A549 (cell line): ENCODE measurements around the gene TMEM273. TPM values are rescaled to one million over a fixed set of nuclear protein-coding genes. Genes with fewer than 3 reads are reported as not detected.

Experiments
- ATAC-seq, 2 experiments: fragments of 200-7000 bp in 1 of 2; fragments of >200 bp in 1 of 2; cut with Nextera tagmentation in 1 of 2; cut with Tn5 transposase in 1 of 2; 3 replicates each; pipeline versions ENCODE4 v1.8.0 to v1.9.1; 2018 to 2020; ENCODE audit warnings: mild to moderate bottlenecking in 1 of 2, moderate library complexity in 1 of 2
- CTCF ChIA-PET: fragments of 300-600 bp; sonication (Branson Sonifier 250); formaldehyde crosslinking; extraction: SDS; loops from one replicate; lab custom pipeline; 2021; ENCODE audit warnings: antibody characterized with exemption, inconsistent platforms; lab: Yijun Ruan, JAX
- POLR2A ChIA-PET: fragments of 350-600 bp; formaldehyde crosslinking; extraction: SDS; loops from one replicate; lab custom pipeline; 2021; ENCODE audit warnings: antibody characterized with exemption, inconsistent platforms; lab: Yijun Ruan, JAX
- DNase-seq, 2 experiments: peaks; one replicate each; pipeline versions ENCODE4 v3.0.0 to v3.0.0-alpha.2; 2011 to 2016; ENCODE audit warnings: low read depth in 1 of 2, low spot score in 1 of 2
- FAIRE-seq: peaks from 2 replicates; lab custom pipeline; 2011; peaks lifted over from hg19 to GRCh38; lab: Jason Lieb, UNC
- H3K27ac ChIP-seq, 2 experiments: fragments of >200 bp; sonication (Bioruptor Twin); formaldehyde crosslinking; 3 replicates each; pipeline ENCODE4 v1.5.1; 2016 to 2017
- H3K4me1 ChIP-seq: fragments of >200 bp; sonication (Bioruptor Twin); formaldehyde crosslinking; 3 replicates; pipeline ENCODE4 v1.6.1; 2016
- H3K4me2 ChIP-seq: fragments of >200 bp; sonication (Bioruptor Twin); formaldehyde crosslinking; 3 replicates; pipeline ENCODE4 v1.6.1; 2016
- H3K4me3 ChIP-seq: fragments of >200 bp; sonication (Bioruptor Twin); formaldehyde crosslinking; 3 replicates; pipeline ENCODE4 v1.5.1; 2016
- H3K9me3 ChIP-seq: fragments of >200 bp; sonication (Bioruptor Twin); formaldehyde crosslinking; 3 replicates; pipeline ENCODE4 v1.6.1; 2016
- CBX8 ChIP-seq: fragments of 200-600 bp; sonication (generic); IDR thresholded peaks from 2 replicates; pipeline ENCODE4 v1.6.1; 2016
- CEBPB ChIP-seq, 2 experiments: fragments of >200 bp in 1 of 2; sonication (Bioruptor Twin) in 1 of 2; formaldehyde crosslinking in 1 of 2; IDR thresholded peaks; 2 replicates each; pipeline ENCODE4 v1.6.1; 2012 to 2016
- CHD4 ChIP-seq: fragments of 200-600 bp; sonication (generic); IDR thresholded peaks from 2 replicates; pipeline ENCODE4 v1.6.1; 2016; ENCODE audit warnings: antibody characterized with exemption, mild to moderate bottlenecking, borderline replicate concordance
- EHF ChIP-seq: fragments of 250-450 bp; sonication (Bioruptor Pico); IDR thresholded peaks from 2 replicates; pipeline ENCODE4 v1.5.0; 2020; ENCODE audit warnings: mild to moderate bottlenecking
- EP300 ChIP-seq, 2 experiments: fragments of >200 bp; sonication (Bioruptor Twin); formaldehyde crosslinking; IDR thresholded peaks; 2 replicates in 1 of 2; 3 replicates in 1 of 2; pipeline ENCODE4 v1.6.1; 2016 to 2017
- ESRRA ChIP-seq: fragments of 150-350 bp; IDR thresholded peaks from 2 replicates; pipeline ENCODE4 v1.6.1; 2014; ENCODE audit warnings: mild to moderate bottlenecking, low read length, borderline replicate concordance
- FOSB ChIP-seq: fragments of 250-450 bp; sonication (Bioruptor Pico); IDR thresholded peaks from 2 replicates; pipeline ENCODE4 v1.5.0; 2020; ENCODE audit warnings: mild to moderate bottlenecking, moderate library complexity
- GATA3 ChIP-seq: IDR thresholded peaks from 2 replicates; pipeline ENCODE4 v1.6.1; 2012; ENCODE audit warnings: borderline replicate concordance
- HEYL ChIP-seq: fragments of 250-450 bp; sonication (Bioruptor Pico); IDR thresholded peaks from 2 replicates; pipeline ENCODE4 v1.8.0; 2021; ENCODE audit warnings: mild to moderate bottlenecking, moderate library complexity
- HOXA7 ChIP-seq: fragments of 250-450 bp; sonication (Bioruptor Pico); IDR thresholded peaks from 2 replicates; pipeline ENCODE4 v1.5.0; 2020; ENCODE audit warnings: mild to moderate bottlenecking, moderate library complexity
- JUN ChIP-seq, 2 experiments: fragments of >200 bp; sonication (Bioruptor Twin); formaldehyde crosslinking; IDR thresholded peaks; 2 replicates in 1 of 2; 3 replicates in 1 of 2; pipeline ENCODE4 v1.6.1; 2016 to 2017
- KDM1A ChIP-seq: fragments of 200-600 bp; sonication (generic); IDR thresholded peaks from 2 replicates; pipeline ENCODE4 v1.6.1; 2016; ENCODE audit warnings: low read depth, mild to moderate bottlenecking
- MAX ChIP-seq: IDR thresholded peaks from 2 replicates; pipeline ENCODE4 v1.6.1; 2012
- MYC ChIP-seq: IDR thresholded peaks from 2 replicates; pipeline ENCODE4 v1.6.1; 2012; ENCODE audit warnings: mild to moderate bottlenecking, inconsistent platforms, low read length, improper control_type of control experiment, borderline replicate concordance
- NFE2L2 ChIP-seq: fragments of 150-350 bp; conservative IDR thresholded peaks from 2 replicates; pipeline ENCODE4 v1.6.1; 2014; ENCODE audit warnings: low read length
- NR3C1 ChIP-seq: fragments of >200 bp; sonication (Bioruptor Twin); formaldehyde crosslinking; IDR thresholded peaks from 3 replicates; pipeline ENCODE4 v1.6.1; 2017
- PBX3 ChIP-seq: IDR thresholded peaks from 2 replicates; pipeline ENCODE4 v1.6.1; 2012
- POLR2A ChIP-seq: IDR thresholded peaks from 2 replicates; pipeline ENCODE4 v1.6.1; 2012; ENCODE audit warnings: mild to moderate bottlenecking, low read length
- POLR2AphosphoS2 ChIP-seq: conservative IDR thresholded peaks from 2 replicates; pipeline ENCODE4 v1.6.1; 2012; ENCODE audit warnings: low read length, improper control_type of control experiment, inconsistent platforms
- RAD21 ChIP-seq, 2 experiments: fragments of >200 bp in 1 of 2; sonication (Bioruptor Twin) in 1 of 2; formaldehyde crosslinking in 1 of 2; IDR thresholded peaks in 1 of 2; conservative IDR thresholded peaks in 1 of 2; 2 replicates in 1 of 2; 3 replicates in 1 of 2; pipeline ENCODE4 v1.6.1; 2012 to 2018; ENCODE audit warnings: inconsistent platforms in 1 of 2
- RARB ChIP-seq: fragments of 250-450 bp; sonication (Bioruptor Pico); IDR thresholded peaks from 2 replicates; pipeline ENCODE4 v1.8.0; 2021; ENCODE audit warnings: mild to moderate bottlenecking, moderate library complexity
- RNF2 ChIP-seq: fragments of 200-600 bp; sonication (generic); IDR thresholded peaks from 2 replicates; pipeline ENCODE4 v1.6.1; 2016; ENCODE audit warnings: low read depth, mild to moderate bottlenecking, antibody characterized with exemption, moderate library complexity, borderline replicate concordance
- SMC3 ChIP-seq: fragments of >200 bp; sonication (Bioruptor Twin); formaldehyde crosslinking; IDR thresholded peaks from 3 replicates; pipeline ENCODE4 v1.6.1; 2018; ENCODE audit warnings: inconsistent platforms
- TP53 ChIP-seq: fragments of 250-450 bp; sonication (Bioruptor Pico); IDR thresholded peaks from 2 replicates; pipeline ENCODE4 v1.5.0; 2021; ENCODE audit warnings: mild to moderate bottlenecking, moderate library complexity
- ZC3H11A ChIP-seq: fragments of 450-650 bp; IDR thresholded peaks from 2 replicates; pipeline ENCODE4 v1.6.1; 2014; ENCODE audit warnings: antibody characterized with exemption, mild to moderate bottlenecking
- ZFP36 ChIP-seq: fragments of 450-650 bp; IDR thresholded peaks from 2 replicates; pipeline ENCODE4 v1.6.1; 2014; ENCODE audit warnings: borderline replicate concordance; ENCODE audit not compliant: partially characterized antibody
- ZNF302 ChIP-seq: fragments of 250-450 bp; sonication (Bioruptor Pico); IDR thresholded peaks from 2 replicates; pipeline ENCODE4 v1.9.0; 2021; ENCODE audit warnings: inconsistent platforms, mild to moderate bottlenecking, moderate library complexity
- WGBS: methylation state at CpG from one replicate; pipeline ENCODE4 v1.1.6; 2017; ENCODE audit errors: missing lambda C conversion rate; 5-methylcytosine and 5-hydroxymethylcytosine counted together
- polyA plus RNA-seq, 4 experiments: library from polyadenylated mRNA; depleted of rRNA in 3 of 4; stranded (reverse); fragments of >200 nt; fragmentation: RNase III in 1 of 4; extraction: RNeasy Plus Mini Kit Qiagen cat#74134 plus additional on column Dnase treatment in 1 of 4; gene quantifications; 2 replicates in 3 of 4; 3 replicates in 1 of 4; pipeline ENCODE4 v1.2.3, GENCODE V29; 2011 to 2017
- TF ChIP-seq, protein P1 (sequence below): fragments of 200-600 bp; sonication (generic); IDR thresholded peaks from 2 replicates; pipeline ENCODE4 v1.6.1; 2016; ENCODE audit warnings: antibody characterized with exemption, mild to moderate bottlenecking, moderate library complexity
- TF ChIP-seq, protein P2 (sequence below): fragments of 250-450 bp; sonication (Bioruptor Pico); IDR thresholded peaks from 2 replicates; pipeline ENCODE4 v1.5.0; 2021; ENCODE audit warnings: mild to moderate bottlenecking, moderate library complexity, borderline replicate concordance

TMEM273 gene
- polyA plus RNA-seq, 2 of the 4 experiments (the other 2 are of a cell fraction), result not detected

GRCh38 chr10:49225218-49225876 lies 37.2 kb upstream of the TMEM273 start:
- 35% methylated on average over 12 of the region's 12 CpGs for WGBS
- DNase-seq (no peak), FAIRE-seq (no peak), ATAC-seq (no peak)
- no peak for TF ChIP-seq FOSB
- TF ChIP-seq HEYL (CRISPR knock-in tag), result no peak
- TF ChIP-seq CBX8, result no peak
- TF ChIP-seq MAX, result no peak
- TF ChIP-seq JUN (IDR thresholded peaks at IDR 0.05), result no peak
- TF ChIP-seq, protein P1, sequence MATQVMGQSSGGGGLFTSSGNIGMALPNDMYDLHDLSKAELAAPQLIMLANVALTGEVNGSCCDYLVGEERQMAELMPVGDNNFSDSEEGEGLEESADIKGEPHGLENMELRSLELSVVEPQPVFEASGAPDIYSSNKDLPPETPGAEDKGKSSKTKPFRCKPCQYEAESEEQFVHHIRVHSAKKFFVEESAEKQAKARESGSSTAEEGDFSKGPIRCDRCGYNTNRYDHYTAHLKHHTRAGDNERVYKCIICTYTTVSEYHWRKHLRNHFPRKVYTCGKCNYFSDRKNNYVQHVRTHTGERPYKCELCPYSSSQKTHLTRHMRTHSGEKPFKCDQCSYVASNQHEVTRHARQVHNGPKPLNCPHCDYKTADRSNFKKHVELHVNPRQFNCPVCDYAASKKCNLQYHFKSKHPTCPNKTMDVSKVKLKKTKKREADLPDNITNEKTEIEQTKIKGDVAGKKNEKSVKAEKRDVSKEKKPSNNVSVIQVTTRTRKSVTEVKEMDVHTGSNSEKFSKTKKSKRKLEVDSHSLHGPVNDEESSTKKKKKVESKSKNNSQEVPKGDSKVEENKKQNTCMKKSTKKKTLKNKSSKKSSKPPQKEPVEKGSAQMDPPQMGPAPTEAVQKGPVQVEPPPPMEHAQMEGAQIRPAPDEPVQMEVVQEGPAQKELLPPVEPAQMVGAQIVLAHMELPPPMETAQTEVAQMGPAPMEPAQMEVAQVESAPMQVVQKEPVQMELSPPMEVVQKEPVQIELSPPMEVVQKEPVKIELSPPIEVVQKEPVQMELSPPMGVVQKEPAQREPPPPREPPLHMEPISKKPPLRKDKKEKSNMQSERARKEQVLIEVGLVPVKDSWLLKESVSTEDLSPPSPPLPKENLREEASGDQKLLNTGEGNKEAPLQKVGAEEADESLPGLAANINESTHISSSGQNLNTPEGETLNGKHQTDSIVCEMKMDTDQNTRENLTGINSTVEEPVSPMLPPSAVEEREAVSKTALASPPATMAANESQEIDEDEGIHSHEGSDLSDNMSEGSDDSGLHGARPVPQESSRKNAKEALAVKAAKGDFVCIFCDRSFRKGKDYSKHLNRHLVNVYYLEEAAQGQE, result no peak
- no peak for TF ChIP-seq RNF2
- TF ChIP-seq EP300 (IDR thresholded peaks at IDR 0.05), result no peak
- no peak for TF ChIP-seq MYC
- TF ChIP-seq TP53 (CRISPR knock-in tag), result no peak
- no peak for TF ChIP-seq GATA3
- TF ChIP-seq EHF (CRISPR knock-in tag), result no peak
- no peak for TF ChIP-seq ZNF302 (CRISPR knock-in tag)
- no peaks in the 10 kb centered on the region for H3K4me1 ChIP-seq
- H3K4me3 ChIP-seq, result no peak overlapping the region
- H3K9me3 ChIP-seq, result no peaks in the 10 kb centered on the region
- POLR2A ChIA-PET, result no interaction called here
- no peak overlapping the region for H3K27ac ChIP-seq
- CTCF ChIA-PET, result no interaction called here
- no peak overlapping the region for H3K4me2 ChIP-seq

DNA sequence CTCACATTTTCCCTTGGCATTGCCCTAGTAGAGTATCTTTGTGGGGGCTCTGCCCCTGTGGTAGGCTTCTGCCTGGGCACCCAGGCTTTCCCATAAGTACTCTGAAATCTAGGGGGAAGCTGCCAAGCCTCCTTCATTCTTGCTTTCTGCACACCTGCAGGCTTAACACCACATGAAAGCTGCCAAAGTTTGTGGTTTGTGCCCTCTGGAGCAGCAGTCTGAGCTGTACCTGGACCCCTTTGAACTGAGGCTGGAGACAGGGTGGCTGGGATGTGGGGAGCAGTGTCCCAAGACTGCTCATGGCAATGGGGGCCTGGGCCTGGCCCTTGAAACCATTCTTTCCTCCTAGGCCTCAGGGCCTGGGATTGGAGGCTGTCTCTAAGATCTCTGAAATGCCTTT lies 35.0 kb upstream of the TMEM273 start:
- CTCF ChIA-PET, result interaction anchor here (0.9 kb wide), 1 partner anchor 565 kb away, joined by 3 read pairs; no protein-coding TSS in a partner anchor
- Histone ChIP-seq H3K4me3 (no peak overlapping the region), H3K9me3 (no peaks in the 10 kb centered on the region), H3K27ac (no peak overlapping the region), H3K4me1 (no peaks in the 10 kb centered on the region), H3K4me2 (no peak overlapping the region)
- TF ChIP-seq POLR2AphosphoS2 (no peak), NR3C1 (no peak), KDM1A (no peak), RARB (no peak)
- POLR2A ChIA-PET, result no interaction called here
- DNase-seq, result no peak
- ATAC-seq, result no peak
- no peak for FAIRE-seq

DNA sequence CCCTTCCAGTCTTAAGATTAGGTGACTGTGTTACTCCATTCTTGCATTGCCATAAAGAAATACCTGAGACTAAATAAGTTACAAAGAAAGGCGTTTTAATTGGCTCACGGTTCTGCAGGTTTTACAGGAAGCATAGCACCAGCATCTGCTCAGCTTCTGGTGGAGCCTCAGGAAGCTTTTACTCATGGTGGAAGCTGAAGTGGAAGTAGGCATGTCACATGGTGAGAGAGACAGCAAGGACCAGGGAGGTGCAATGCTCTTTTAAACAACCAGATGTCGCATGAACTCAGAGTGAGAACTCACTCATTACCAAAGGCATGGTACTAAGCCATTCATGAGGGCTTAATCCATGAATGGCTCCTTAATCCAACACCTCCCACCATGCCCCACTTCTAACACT lies 34.0 kb upstream of the TMEM273 start:
- POLR2A ChIA-PET, result no interaction called here
- DNase-seq, result peak in 1 of 2 experiments; percentile 10

More for the DNA sequence above, 34.0 kb upstream of the TMEM273 start:
- 0 out of 6 replicates have a peak, but pooled peaks of 1 of the 2 experiments have one; percentile 37 for ATAC-seq
- 8% methylated on average over 3 of the region's 3 CpGs for WGBS
- CTCF ChIA-PET, result no interaction called here
- Histone ChIP-seq H3K4me1 (no peaks in the 10 kb centered on the region), H3K27ac (no peak overlapping the region), H3K4me3 (no peak overlapping the region), H3K9me3 (no peaks in the 10 kb centered on the region), H3K4me2 (no peak overlapping the region)
- no peak for FAIRE-seq
- TF ChIP-seq HOXA7 (CRISPR knock-in tag), result no peak
- TF ChIP-seq, protein P2, sequence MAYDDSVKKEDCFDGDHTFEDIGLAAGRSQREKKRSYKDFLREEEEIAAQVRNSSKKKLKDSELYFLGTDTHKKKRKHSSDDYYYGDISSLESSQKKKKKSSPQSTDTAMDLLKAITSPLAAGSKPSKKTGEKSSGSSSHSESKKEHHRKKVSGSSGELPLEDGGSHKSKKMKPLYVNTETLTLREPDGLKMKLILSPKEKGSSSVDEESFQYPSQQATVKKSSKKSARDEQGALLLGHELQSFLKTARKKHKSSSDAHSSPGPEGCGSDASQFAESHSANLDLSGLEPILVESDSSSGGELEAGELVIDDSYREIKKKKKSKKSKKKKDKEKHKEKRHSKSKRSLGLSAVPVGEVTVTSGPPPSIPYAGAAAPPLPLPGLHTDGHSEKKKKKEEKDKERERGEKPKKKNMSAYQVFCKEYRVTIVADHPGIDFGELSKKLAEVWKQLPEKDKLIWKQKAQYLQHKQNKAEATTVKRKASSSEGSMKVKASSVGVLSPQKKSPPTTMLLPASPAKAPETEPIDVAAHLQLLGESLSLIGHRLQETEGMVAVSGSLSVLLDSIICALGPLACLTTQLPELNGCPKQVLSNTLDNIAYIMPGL (CRISPR knock-in tag), result no peak
- TF ChIP-seq SMC3, result no peak
- TF ChIP-seq CEBPB (IDR thresholded peaks at IDR 0.05), result no peak
- no peak for TF ChIP-seq POLR2A
- TF ChIP-seq ZFP36, result no peak
- no peak for TF ChIP-seq PBX3
- TF ChIP-seq FOSB, result no peak
- TF ChIP-seq RAD21 (conservative IDR thresholded peaks at IDR 0.05 in 1 of 2, IDR thresholded peaks at IDR 0.05 in 1 of 2), result no peak
- no peak for TF ChIP-seq NFE2L2
- TF ChIP-seq NR3C1, result no peak
- no peak for TF ChIP-seq ESRRA
- no peak for TF ChIP-seq ZC3H11A
- TF ChIP-seq CHD4, result no peak
